Sigmoid colon (tissue), 7 donors: ENCODE measurements around the gene RETN. TPM values are rescaled to one million over a fixed set of nuclear protein-coding genes. Genes with fewer than 3 reads are reported as not detected.

Experiments
- DNase-seq: peaks from one replicate; pipeline ENCODE4 v3.0.0-alpha.2; 2019
- H3K27ac ChIP-seq, 4 donors: fragments of 200-600 bp; sonication (generic); one replicate each; pipeline ENCODE4 v1.5.1; 2016 to 2019; ENCODE audit warnings: mild to moderate bottlenecking in 1 of 4
- H3K27me3 ChIP-seq, 3 donors: fragments of 200-600 bp; sonication (generic); one replicate each; pipeline ENCODE4 v1.5.1; 2019; ENCODE audit warnings: mild to moderate bottlenecking in 1 of 3
- H3K36me3 ChIP-seq, 4 donors: fragments of 200-600 bp; sonication (generic); one replicate each; pipeline ENCODE4 v1.5.1; 2016 to 2019
- H3K4me1 ChIP-seq, 4 donors: fragments of 200-600 bp; sonication (generic); one replicate each; pipeline ENCODE4 v1.5.1; 2017 to 2019
- H3K4me3 ChIP-seq, 4 donors: fragments of 200-600 bp; sonication (generic); one replicate each; pipeline ENCODE4 v1.5.1; 2017 to 2019; ENCODE audit warnings: mild to moderate bottlenecking in 2 of 4, moderate library complexity in 1 of 4
- H3K9me3 ChIP-seq, 4 donors: fragments of 200-600 bp in 3 of 4; sonication (generic) in 3 of 4; one replicate each; pipeline versions ENCODE4 v1.5.1 to v1.6.1; 2013 to 2019
- EP300 ChIP-seq, 4 donors: sonication (generic); formaldehyde crosslinking; IDR thresholded peaks; one replicate each; pipeline ENCODE4 v1.6.1; 2017; ENCODE audit warnings: antibody characterized with exemption in 4 of 4
- POLR2A ChIP-seq, 2 donors: fragments of 450-650 bp; IDR thresholded peaks; one replicate each; pipeline ENCODE4 v1.6.1; 2016; ENCODE audit warnings: antibody characterized with exemption in 2 of 2, mild to moderate bottlenecking in 2 of 2, moderate library complexity in 2 of 2
- POLR2AphosphoS5 ChIP-seq, 4 donors: sonication (generic); formaldehyde crosslinking; IDR thresholded peaks; one replicate each; pipeline ENCODE4 v1.6.1; 2017; ENCODE audit warnings: antibody characterized with exemption in 4 of 4
- WGBS, 2 donors: extraction: QIAGEN DNeasy Blood & Tissue Kit; methylation state at CpG; one replicate each; pipeline ENCODE4 v1.1.7; 2013; 5-methylcytosine and 5-hydroxymethylcytosine counted together
- intact Hi-C: fragments of 100-400 bp; cut with DNase I; formaldehyde crosslinking; loops from one replicate; pipeline ENCODE4 v1.15.1; 2023
- polyA plus RNA-seq, 3 donors: library from polyadenylated mRNA; stranded (reverse); fragments of 200-250 nt; gene quantifications; one replicate each; pipeline ENCODE4 v1.2.3, GENCODE V29; 2013
- total RNA-seq, 4 donors: library from RNA; depleted of rRNA; stranded (reverse); fragments of >200 nt; gene quantifications; one replicate each; pipeline ENCODE4 v1.1.0, GENCODE V29; 2016
- TF ChIP-seq, protein P1 (sequence below), 4 experiments: fragments of 450-650 bp in 3 of 4; fragments of 200-600 bp in 1 of 4; IDR thresholded peaks; one replicate each; pipeline ENCODE4 v1.5.1; 2016 to 2019; ENCODE audit warnings: antibody characterized with exemption in 4 of 4, mild to moderate bottlenecking in 3 of 4, moderate library complexity in 2 of 4
- donor health status: healthy with polysubstance abuse.
- donor health status: Bipolar disorder and iron deficiency.
- donor health status: healthy.

Gene RETN
- total and polyA plus RNA-seq, 7 donors = 3.6 to 38.1 (median 8.6) TPM; not detected in 4

DNA sequence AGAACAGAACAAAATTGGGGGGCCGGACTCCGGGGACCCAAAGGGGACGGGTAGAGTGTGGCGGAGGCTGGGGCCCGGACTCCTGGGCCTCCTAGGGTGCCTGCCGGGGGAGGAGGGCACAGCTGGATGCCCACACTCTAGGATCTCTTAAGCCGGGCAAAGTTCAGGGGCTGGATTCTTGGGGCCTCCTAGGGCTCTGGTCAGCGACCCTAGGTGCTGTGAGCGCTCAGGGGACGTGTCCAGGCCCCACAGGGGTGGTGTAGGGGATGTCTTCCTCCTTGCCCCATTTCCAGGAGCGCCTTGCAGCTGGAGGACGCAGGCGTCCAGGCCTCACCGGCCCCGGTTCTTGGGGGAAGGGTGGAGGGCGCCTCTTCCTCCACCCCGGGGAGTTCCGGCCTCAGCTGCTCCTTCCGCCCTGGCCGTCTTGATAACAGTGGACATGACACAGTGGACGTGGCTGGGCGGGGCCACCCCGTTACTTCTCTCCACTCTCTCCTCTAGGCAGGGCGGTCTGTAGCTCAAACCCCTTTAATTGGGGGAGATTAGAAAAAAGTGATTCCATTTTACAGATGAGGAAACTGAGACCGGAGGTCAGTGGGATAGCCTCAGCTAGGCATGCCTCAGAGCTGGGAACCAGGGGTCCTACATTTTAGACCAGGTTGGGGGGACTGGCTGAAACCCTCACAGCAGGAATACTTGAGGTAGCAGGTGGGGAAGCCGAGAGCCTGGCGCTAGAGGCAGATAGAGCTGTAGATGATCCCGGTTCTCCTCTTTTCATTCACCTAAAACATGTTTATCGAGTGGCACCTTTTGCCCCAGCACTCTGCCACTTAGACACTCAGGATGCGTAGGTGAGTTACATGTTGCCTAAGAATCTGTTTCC is 31.2 kb upstream of the RETN start:
- peaks cover 0 to 45% (median 43%) of the 10 kb centered on the region in 3 donors for H3K27me3 ChIP-seq
- DNase-seq = no peak
- peak overlapping the region; percentile 6 to 65 (median 54) for H3K27ac ChIP-seq
- TF ChIP-seq EP300 (IDR thresholded peaks at IDR 0.05) (no peak), POLR2AphosphoS5 (IDR thresholded peaks at IDR 0.05) (no peak), POLR2A (IDR thresholded peaks at IDR 0.05) (no peak)
- TF ChIP-seq, protein P1, sequence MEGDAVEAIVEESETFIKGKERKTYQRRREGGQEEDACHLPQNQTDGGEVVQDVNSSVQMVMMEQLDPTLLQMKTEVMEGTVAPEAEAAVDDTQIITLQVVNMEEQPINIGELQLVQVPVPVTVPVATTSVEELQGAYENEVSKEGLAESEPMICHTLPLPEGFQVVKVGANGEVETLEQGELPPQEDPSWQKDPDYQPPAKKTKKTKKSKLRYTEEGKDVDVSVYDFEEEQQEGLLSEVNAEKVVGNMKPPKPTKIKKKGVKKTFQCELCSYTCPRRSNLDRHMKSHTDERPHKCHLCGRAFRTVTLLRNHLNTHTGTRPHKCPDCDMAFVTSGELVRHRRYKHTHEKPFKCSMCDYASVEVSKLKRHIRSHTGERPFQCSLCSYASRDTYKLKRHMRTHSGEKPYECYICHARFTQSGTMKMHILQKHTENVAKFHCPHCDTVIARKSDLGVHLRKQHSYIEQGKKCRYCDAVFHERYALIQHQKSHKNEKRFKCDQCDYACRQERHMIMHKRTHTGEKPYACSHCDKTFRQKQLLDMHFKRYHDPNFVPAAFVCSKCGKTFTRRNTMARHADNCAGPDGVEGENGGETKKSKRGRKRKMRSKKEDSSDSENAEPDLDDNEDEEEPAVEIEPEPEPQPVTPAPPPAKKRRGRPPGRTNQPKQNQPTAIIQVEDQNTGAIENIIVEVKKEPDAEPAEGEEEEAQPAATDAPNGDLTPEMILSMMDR (IDR thresholded peaks at IDR 0.05) = no peak
- peaks cover 0 to 2% (median 0%) of the 10 kb centered on the region in 4 donors for H3K36me3 ChIP-seq
- 26 to 36% methylated on average over 30 of the region's 30 CpGs for whole genome bisulfite sequencing, 2 donors
- peak overlapping the region in 3 of 4 donors; percentile 37 to 43 (median 41) for H3K4me3 ChIP-seq
- intact Hi-C loops = no loop called here
- H3K9me3 ChIP-seq = no peaks in the 10 kb centered on the region
- H3K4me1 ChIP-seq = peaks cover 0 to 6% (median 1%) of the 10 kb centered on the region in 4 donors

DNA sequence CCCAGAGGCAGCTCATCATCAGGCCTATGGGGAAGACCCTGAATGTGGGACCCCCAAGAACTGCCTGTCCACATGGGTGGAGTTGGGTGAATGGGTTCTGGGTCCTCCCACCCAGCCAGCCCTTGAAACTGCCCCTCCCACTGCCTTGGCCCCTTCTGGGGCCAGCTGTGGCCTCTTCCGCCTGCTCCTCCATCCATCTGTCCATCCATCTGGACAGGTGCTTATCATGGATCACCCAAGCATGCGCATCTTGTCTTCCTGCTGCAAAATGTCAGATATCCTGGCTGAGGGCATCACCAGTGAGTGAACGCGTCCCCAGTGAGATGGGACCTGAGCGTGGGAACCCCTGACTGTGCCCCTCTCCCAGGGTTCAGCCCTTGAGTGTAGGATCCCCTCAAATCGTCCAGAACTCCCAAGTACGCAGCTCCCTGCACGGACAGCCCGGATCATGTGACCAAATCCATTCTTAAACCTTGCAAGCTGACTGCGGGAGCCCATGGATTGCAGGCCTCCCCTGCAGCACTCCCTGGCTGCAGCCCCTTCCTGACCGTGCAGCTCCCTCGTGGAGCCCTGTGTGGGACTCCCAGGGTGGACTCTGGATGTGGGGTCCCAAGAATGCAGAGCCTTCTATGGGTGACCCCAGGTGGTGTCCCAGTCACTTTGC is 29.9 kb upstream of the RETN start:
- no peak overlapping the region for H3K4me3 ChIP-seq

DNA sequence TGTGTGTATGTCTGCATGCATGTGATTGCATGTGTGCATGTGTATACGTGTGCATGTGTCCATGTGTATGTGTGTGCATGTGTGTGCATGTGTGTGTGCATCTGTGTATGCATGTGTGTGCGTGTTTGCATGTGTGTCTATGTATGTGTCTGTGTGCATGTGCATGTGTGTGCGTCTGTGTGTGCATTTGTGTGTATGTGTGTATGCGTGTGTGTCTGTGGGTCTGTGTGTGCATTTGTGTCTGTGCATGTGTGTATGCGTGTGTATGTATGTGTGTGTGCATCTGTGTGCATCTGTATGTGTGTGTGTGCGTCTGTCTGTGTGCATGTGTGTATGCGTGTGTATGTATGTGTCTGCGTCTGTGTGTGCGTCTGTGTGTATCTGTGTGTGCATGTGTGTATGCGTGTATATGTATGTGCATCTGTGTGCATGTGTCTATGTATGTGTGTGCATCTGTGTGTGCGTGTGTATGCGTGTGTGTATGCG is 28.9 kb upstream of the RETN start:
- H3K27ac ChIP-seq = no peak overlapping the region
- 97% methylated on average over 13 of the region's 13 CpGs for WGBS, 2 donors
- H3K36me3 ChIP-seq = no peaks in the 10 kb centered on the region
- intact Hi-C loops = no loop called here
- DNase-seq = no peak
- no peak overlapping the region for H3K4me3 ChIP-seq
- H3K27me3 ChIP-seq = peaks cover 0 to 56% (median 55%) of the 10 kb centered on the region in 3 donors
- TF ChIP-seq, protein P1 (IDR thresholded peaks at IDR 0.05) = no peak
- TF ChIP-seq EP300 (IDR thresholded peaks at IDR 0.05) = no peak
- H3K4me1 ChIP-seq = peaks cover 0 to 6% (median 1%) of the 10 kb centered on the region in 4 donors
- H3K9me3 ChIP-seq = no peaks in the 10 kb centered on the region

More for the DNA sequence above, 29.9 kb upstream of the RETN start:
- Histone ChIP-seq H3K9me3 (no peaks in the 10 kb centered on the region), H3K4me1 (peaks cover 0 to 6% (median 1%) of the 10 kb centered on the region in 4 donors), H3K27ac (no peak overlapping the region), H3K27me3 (peaks cover 0 to 53% (median 52%) of the 10 kb centered on the region in 3 donors), H3K36me3 (no peaks in the 10 kb centered on the region)
- no peak for DNase-seq
- WGBS, 2 donors = 89 to 90% methylated on average over 12 of the region's 12 CpGs
- TF ChIP-seq POLR2AphosphoS5 (IDR thresholded peaks at IDR 0.05) = no peak
- no peak for TF ChIP-seq EP300 (IDR thresholded peaks at IDR 0.05)
- no peak for TF ChIP-seq POLR2A (IDR thresholded peaks at IDR 0.05)
- TF ChIP-seq, protein P1 (IDR thresholded peaks at IDR 0.05) = no peak
- intact Hi-C loops = no loop called here

DNA sequence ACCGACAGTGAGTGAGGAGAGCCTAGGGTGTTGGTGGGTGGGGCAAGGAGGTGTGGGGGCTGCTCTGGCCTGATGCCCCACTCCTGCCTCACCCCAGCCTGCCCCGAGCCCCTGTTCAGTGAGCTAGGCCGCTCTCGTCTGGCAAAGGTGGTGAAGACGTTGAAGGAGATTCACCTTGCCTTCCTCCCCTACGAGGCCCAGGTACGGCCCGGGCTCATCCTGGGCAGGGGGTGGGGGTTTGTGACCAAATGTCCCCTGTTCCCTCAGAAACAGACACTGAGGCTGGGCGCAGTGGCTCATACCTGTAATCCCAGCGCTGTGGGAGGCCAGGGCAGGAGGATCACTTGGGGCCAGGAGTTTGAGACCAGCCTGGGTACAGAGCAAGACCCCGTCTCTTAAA is 28.0 kb upstream of the RETN start:
- H3K27me3 ChIP-seq = peaks cover 0 to 61% (median 59%) of the 10 kb centered on the region in 3 donors
- no peaks in the 10 kb centered on the region for H3K9me3 ChIP-seq
- H3K4me3 ChIP-seq = no peak overlapping the region
- DNase-seq = no peak
- TF ChIP-seq, protein P1 (IDR thresholded peaks at IDR 0.05) = no peak
- TF ChIP-seq EP300 (IDR thresholded peaks at IDR 0.05) = no peak
- TF ChIP-seq POLR2AphosphoS5 (IDR thresholded peaks at IDR 0.05) = no peak
- TF ChIP-seq POLR2A (IDR thresholded peaks at IDR 0.05) = no peak
- intact Hi-C loops = no loop called here
- H3K4me1 ChIP-seq = peaks cover 0 to 6% (median 1%) of the 10 kb centered on the region in 4 donors
- no peak overlapping the region for H3K27ac ChIP-seq
- WGBS, 2 donors = 95% methylated on average over 11 of the region's 11 CpGs
- H3K36me3 ChIP-seq = no peaks in the 10 kb centered on the region
